Activated B cell treated with CpG ODN at 0.5 μM for 24 hours (primary cell): ENCODE data around the gene RBBP8. TPM values are rescaled to one million over a fixed set of nuclear protein-coding genes. Genes with fewer than 3 reads are reported as not detected.
"Not testable (repeated sequence)": the region's sequence is repeated elsewhere in the genome, so short reads cannot be mapped to it uniquely, and the experiment has no call there.

Source experiments
- ATAC-seq: fragments of 200-7000 bp; cut with Tn5 transposase; one replicate; pipeline ENCODE4 v1.10.0; 2021; ENCODE audit warnings: low read depth, mild to moderate bottlenecking, moderate library complexity
- CTCF ChIA-PET: fragments of 350-600 bp; sonication (Branson Sonifier 250); formaldehyde crosslinking; loops from one replicate; lab custom pipeline; 2021; ENCODE audit warnings: antibody characterized with exemption; lab: Charles Lee
- POLR2A ChIA-PET: fragments of 350-600 bp; sonication (Branson Sonifier 250); formaldehyde crosslinking; loops from one replicate; lab custom pipeline; 2021; ENCODE audit warnings: antibody characterized with exemption; lab: Charles Lee
- DNase-seq: peaks from one replicate; pipeline ENCODE4 v3.0.0; 2022
- H3K27ac Mint-ChIP-seq: one replicate; pipeline ENCODE4 v1.8.0; 2020; ENCODE audit warnings: mixed read lengths
- H3K27me3 Mint-ChIP-seq: one replicate; pipeline ENCODE4 v1.8.0; 2021; ENCODE audit warnings: mixed read lengths
- H3K36me3 Mint-ChIP-seq: one replicate; pipeline ENCODE4 v1.8.0; 2021; ENCODE audit warnings: low read depth, mixed read lengths
- H3K4me1 Mint-ChIP-seq: one replicate; pipeline ENCODE4 v1.8.0; 2021; ENCODE audit warnings: mixed read lengths
- H3K4me3 Mint-ChIP-seq: one replicate; pipeline ENCODE4 v1.8.0; 2020; ENCODE audit warnings: mild to moderate bottlenecking, mixed read lengths
- H3K9me3 Mint-ChIP-seq: one replicate; pipeline ENCODE4 v1.8.0; 2020; ENCODE audit warnings: mixed read lengths
- intact Hi-C: fragments of 100-400 bp; cut with micrococcal nuclease; formaldehyde crosslinking; loops from one replicate; pipeline ENCODE4 v1.15.1; 2024
- total RNA-seq: library from RNA; stranded (reverse); gene quantifications from 2 replicates; pipeline ENCODE4 v1.2.3, GENCODE V29; 2022
- TF ChIP-seq, protein P1 (sequence below): fragments of 200-600 bp; IDR thresholded peaks from one replicate; pipeline ENCODE4 v1.8.0; 2022; ENCODE audit warnings: antibody characterized with exemption, mild to moderate bottlenecking

RBBP8 gene
- total RNA-seq, 1 donor from 2014 or later: 29.3 TPM

DNA sequence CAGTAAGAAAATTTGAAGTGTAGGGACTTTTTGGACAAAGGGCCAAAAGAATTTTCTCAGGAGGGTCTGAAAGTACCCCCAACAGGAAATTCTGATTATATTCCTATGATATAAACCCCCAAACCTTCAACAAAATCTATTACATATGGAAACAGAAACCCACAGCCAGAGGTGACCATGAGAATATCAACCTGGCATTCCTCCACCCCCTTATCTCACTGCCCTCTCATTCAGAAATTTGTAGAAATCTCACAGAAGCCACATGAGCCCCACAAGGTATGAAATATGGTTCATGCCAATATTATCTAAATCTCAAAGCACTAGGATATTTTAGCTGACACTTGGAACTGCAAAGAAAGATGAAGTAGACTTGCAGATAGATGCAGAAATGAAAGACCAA, 31.0 kb upstream of the RBBP8 start:
- peaks cover 2% of the 10 kb centered on the region for H3K36me3 Mint-ChIP-seq
- H3K9me3 Mint-ChIP-seq: peaks cover 5% of the 10 kb centered on the region
- DNase-seq (no peak), ATAC-seq (no peak)
- intact Hi-C loops: no loop called here
- no peaks in the 10 kb centered on the region for H3K4me1 Mint-ChIP-seq
- CTCF ChIA-PET: no interaction called here
- H3K4me3 Mint-ChIP-seq: no peak overlapping the region
- no peak overlapping the region for H3K27ac Mint-ChIP-seq
- POLR2A ChIA-PET: no interaction called here
- TF ChIP-seq, protein P1, sequence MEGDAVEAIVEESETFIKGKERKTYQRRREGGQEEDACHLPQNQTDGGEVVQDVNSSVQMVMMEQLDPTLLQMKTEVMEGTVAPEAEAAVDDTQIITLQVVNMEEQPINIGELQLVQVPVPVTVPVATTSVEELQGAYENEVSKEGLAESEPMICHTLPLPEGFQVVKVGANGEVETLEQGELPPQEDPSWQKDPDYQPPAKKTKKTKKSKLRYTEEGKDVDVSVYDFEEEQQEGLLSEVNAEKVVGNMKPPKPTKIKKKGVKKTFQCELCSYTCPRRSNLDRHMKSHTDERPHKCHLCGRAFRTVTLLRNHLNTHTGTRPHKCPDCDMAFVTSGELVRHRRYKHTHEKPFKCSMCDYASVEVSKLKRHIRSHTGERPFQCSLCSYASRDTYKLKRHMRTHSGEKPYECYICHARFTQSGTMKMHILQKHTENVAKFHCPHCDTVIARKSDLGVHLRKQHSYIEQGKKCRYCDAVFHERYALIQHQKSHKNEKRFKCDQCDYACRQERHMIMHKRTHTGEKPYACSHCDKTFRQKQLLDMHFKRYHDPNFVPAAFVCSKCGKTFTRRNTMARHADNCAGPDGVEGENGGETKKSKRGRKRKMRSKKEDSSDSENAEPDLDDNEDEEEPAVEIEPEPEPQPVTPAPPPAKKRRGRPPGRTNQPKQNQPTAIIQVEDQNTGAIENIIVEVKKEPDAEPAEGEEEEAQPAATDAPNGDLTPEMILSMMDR: no peak
- no peaks in the 10 kb centered on the region for H3K27me3 Mint-ChIP-seq

GRCh38 chr18:22903248-22903647, 29.9 kb upstream of the RBBP8 start:
- H3K9me3 Mint-ChIP-seq, CTCF ChIA-PET, H3K27me3 Mint-ChIP-seq, H3K4me1 Mint-ChIP-seq, ATAC-seq, POLR2A ChIA-PET, intact Hi-C loops, H3K27ac Mint-ChIP-seq, H3K4me3 Mint-ChIP-seq, H3K36me3 Mint-ChIP-seq, DNase-seq: not testable (repeated sequence)

GRCh38 chr18:22912149-22912548, 21.0 kb upstream of the RBBP8 start:
- ATAC-seq (no peak), DNase-seq (no peak)
- Mint-ChIP-seq H3K27ac (no peak overlapping the region), H3K9me3 (no peaks in the 10 kb centered on the region), H3K4me3 (no peak overlapping the region), H3K4me1 (no peaks in the 10 kb centered on the region), H3K36me3 (no peaks in the 10 kb centered on the region), H3K27me3 (no peaks in the 10 kb centered on the region)
- intact Hi-C loops: no loop called here
- ChIA-PET CTCF (no interaction called here), POLR2A (no interaction called here)
- TF ChIP-seq, protein P1: no peak

DNA sequence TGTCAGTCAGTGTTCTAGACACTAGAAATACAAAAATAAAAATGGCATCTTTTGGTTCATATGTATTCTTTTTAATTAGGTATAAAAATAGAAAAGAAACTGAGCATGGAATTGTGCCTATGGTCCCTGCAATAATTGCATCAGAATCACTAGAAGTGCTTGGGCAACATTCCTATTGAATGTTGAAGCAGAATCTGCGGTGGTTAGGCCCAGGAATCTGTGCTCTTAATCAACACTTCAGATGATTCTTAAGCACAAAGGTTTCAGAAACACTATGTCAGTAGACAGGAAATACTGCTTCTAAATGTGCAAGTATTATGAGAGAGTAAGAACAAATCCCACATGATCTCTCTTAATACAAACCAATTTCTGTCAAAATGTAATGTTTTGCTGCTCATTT, 20.3 kb upstream of the RBBP8 start:
- intact Hi-C loops: no loop called here
- no peaks in the 10 kb centered on the region for H3K4me1 Mint-ChIP-seq
- H3K27me3 Mint-ChIP-seq: no peaks in the 10 kb centered on the region
- H3K27ac Mint-ChIP-seq: no peak overlapping the region
- TF ChIP-seq, protein P1: no peak
- no peaks in the 10 kb centered on the region for H3K36me3 Mint-ChIP-seq
- no peaks in the 10 kb centered on the region for H3K9me3 Mint-ChIP-seq
- ATAC-seq (no peak), DNase-seq (no peak)
- no peak overlapping the region for H3K4me3 Mint-ChIP-seq
- ChIA-PET CTCF (no interaction called here), POLR2A (no interaction called here)

- H3K27ac Mint-ChIP-seq: no peak overlapping the region
- no peaks in the 10 kb centered on the region for H3K27me3 Mint-ChIP-seq
- ATAC-seq (no peak), DNase-seq (no peak)
- no peaks in the 10 kb centered on the region for H3K9me3 Mint-ChIP-seq
- H3K36me3 Mint-ChIP-seq: no peaks in the 10 kb centered on the region
- ChIA-PET CTCF (no interaction called here), POLR2A (no interaction called here)
- intact Hi-C loops: no loop called here
- H3K4me1 Mint-ChIP-seq: no peaks in the 10 kb centered on the region
- TF ChIP-seq, protein P1: no peak
- no peak overlapping the region for H3K4me3 Mint-ChIP-seq
These were observed 19.3 kb upstream of the RBBP8 start for GRCh38 chr18:22913861-22914260.

DNA sequence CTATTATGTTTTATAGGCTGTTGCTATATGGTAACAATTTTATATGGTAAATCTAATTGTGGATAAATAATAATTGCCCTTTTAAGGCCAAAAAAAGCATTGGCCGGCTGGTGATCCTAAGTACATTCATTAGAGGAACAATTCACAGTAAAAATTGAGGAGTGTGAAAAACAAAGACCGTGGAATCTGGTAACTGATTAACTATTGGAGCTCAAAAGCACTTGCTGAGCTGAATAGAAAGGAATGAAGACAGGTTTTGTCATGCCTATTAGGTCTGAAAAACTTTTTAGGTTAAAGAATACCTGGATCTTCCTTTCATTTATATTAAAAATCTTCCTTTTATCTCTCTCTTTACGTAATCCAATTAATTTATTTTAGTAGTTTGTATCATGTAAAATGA, 18.5 kb upstream of the RBBP8 start:
- ChIA-PET POLR2A (no interaction called here), CTCF (interaction anchor here (0.6 kb wide), 1 partner anchor 19 kb away, joined by 3 read pairs; the partner anchor contains the start of gene RBBP8)
- DNase-seq (no peak), ATAC-seq (no peak)
- no peaks in the 10 kb centered on the region for H3K36me3 Mint-ChIP-seq
- intact Hi-C loops: no loop called here
- H3K27ac Mint-ChIP-seq: no peak overlapping the region
- H3K4me1 Mint-ChIP-seq: no peaks in the 10 kb centered on the region
- TF ChIP-seq, protein P1: no peak
- no peak overlapping the region for H3K4me3 Mint-ChIP-seq
- H3K27me3 Mint-ChIP-seq: no peaks in the 10 kb centered on the region
- H3K9me3 Mint-ChIP-seq: no peaks in the 10 kb centered on the region
